NCI-H2227 (cell line): ENCODE measurements around the gene NAPB.

Experiments used
- DNase-seq: peaks from one replicate; lab custom pipeline; 2025; ENCODE audit not compliant: unreplicated experiment; lab: John Stamatoyannopoulos, UW

NAPB gene

DNA sequence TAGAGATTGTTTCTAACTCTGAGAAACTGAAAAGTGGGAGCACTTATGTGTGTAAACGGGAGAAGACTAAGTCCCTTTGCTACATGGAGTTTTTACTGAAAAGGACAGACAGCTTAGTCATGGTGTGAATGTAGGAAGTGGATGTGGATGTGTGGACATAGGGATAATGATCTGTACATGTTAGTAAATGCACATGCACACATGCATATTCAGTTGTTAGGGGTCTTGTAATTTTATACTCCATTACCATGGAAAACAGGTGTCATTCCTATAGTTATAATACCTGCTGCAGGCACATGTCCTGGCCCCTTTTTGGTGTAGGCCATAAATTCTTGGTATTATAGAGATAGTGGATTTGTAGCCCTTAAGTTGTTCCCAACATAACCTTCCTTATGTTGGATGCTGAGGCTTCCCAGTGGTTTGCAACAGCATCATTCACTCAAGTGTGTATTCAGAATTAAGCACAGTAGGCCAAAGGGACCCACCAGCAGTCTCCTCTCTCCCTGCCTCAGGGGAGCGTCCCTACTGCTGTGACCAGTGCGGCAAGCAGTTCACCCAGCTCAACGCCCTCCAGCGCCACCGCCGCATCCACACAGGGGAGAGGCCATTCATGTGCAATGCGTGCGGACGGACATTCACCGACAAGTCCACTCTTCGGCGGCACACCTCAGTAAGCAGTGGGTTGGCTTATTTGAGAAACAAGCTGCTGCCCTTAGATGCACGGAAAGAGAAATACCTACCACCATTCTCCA is 52.0 kb downstream of the NAPB start:
- no peak for DNase-seq

DNA sequence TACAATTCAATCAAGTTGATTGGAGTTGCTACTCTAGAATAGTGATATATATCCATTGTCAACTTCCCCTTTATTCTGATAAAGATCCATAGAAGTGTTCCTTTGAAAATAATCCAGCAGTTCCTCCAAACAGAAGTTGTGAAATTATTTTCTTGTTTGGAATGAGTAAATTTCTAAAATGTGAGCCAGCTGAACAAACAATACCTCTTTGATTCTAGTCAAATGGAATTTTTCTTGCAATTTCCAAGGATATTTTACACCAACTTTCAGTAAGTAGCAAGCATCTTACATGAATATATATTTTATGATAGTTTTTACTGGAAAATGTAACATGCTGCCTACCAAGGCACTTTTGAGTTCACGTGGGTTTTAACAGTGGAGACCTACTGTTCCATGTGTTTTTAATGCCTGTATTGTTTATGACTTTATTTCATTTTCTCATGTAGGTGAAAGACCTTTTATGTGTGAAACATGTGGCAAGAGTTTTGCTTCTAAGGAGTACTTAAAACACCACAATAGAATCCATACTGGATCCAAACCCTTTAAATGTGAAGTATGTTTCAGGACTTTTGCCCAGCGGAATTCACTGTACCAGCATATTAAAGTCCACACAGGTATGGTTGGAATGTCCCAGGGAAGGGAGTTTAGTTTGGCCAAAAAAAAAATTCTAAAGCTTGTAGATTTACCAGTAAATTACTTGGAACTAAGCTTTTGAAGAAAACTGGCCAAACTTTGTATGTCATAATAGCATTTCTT is 52.8 kb downstream of the NAPB start:
- DNase-seq, result no peak

DNA sequence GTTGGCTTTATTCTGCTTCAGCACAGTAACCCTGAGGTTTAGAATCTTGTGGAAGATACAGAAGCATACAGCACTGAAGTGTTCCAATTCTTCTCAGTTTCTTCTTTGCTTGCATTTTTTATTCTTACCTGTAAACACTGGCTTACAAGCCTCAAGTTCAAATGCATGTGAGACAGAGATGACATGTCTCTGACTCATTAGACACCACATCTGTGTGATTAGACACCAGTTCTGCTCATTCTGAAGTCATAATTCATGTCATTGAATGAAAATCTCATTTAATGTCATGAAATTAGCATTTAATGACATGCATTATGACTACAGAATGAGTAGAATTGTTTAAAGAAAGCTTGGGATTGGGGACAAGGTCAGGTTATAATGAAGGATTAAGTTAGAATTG is 53.5 kb downstream of the NAPB start:
- DNase-seq, result no peak

DNA sequence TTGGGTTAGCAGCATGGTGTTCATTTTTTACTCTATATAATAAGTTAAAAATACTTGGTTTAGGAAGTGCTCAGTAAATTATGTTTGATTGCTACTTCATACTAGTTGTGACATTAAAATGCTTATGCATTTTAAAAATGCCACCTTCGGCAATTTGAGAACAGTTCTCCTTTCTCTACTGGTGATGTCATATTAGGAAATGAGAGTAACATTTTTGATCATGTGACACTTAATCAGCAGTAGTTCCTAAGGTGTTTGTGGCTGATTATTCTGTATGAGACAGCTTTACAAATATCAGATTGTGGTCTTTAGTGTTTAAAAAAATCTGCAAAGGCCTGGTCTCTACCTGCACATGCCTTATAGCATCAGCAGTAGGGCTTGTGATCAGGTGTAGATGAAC is 54.9 kb downstream of the NAPB start:
- DNase-seq, result no peak

DNA sequence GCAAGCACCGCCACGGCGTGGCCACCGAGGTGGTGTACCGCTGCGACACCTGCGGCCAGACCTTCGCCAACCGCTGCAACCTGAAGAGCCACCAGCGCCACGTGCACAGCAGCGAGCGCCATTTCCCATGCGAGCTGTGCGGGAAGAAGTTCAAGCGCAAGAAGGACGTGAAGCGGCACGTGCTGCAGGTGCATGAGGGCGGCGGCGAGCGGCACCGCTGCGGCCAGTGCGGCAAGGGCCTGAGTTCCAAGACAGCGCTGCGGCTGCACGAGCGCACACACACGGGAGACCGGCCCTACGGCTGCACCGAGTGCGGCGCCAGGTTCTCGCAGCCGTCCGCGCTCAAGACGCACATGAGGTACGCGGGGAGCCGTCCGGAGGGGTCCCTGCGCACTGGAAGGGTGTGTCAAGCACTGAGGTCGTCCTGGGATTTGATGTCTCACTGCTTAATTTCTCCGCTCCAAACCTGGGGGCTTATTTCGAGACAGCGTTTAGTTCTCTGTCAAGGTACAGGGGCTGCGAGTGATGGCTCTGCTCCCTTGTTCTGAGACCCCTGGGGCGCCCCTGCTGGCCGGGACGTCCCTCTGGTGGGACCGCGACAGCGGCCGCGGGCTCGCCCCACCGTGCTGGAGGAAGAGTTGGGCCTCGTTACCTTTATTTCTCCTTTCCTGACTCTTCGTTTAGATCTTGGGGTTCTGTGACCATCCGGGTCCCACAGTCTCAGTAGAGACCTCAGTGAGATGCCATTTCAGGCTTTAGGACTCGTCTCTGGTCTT is 55.7 kb downstream of the NAPB start:
- DNase-seq, result no peak

DNA sequence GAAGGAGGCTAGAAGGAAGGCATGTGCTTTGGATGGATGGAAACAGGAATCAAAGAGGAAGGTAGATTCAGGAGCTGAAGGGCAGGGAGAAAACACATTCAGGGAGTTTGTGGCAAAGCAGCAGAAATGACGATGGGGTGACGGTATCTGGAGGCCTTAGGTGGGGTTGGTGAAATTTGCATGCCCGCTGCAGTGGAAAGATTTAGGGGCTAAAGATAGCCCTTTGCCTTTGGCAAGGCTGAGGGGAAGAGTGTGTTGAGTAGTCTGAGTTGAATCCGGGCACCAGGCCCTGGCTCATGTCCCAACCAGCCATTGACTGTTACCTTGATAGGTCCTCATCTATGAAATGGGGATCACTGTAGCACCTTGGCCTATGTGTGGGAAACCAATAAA is 58.0 kb downstream of the NAPB start:
- no peak for DNase-seq

DNA sequence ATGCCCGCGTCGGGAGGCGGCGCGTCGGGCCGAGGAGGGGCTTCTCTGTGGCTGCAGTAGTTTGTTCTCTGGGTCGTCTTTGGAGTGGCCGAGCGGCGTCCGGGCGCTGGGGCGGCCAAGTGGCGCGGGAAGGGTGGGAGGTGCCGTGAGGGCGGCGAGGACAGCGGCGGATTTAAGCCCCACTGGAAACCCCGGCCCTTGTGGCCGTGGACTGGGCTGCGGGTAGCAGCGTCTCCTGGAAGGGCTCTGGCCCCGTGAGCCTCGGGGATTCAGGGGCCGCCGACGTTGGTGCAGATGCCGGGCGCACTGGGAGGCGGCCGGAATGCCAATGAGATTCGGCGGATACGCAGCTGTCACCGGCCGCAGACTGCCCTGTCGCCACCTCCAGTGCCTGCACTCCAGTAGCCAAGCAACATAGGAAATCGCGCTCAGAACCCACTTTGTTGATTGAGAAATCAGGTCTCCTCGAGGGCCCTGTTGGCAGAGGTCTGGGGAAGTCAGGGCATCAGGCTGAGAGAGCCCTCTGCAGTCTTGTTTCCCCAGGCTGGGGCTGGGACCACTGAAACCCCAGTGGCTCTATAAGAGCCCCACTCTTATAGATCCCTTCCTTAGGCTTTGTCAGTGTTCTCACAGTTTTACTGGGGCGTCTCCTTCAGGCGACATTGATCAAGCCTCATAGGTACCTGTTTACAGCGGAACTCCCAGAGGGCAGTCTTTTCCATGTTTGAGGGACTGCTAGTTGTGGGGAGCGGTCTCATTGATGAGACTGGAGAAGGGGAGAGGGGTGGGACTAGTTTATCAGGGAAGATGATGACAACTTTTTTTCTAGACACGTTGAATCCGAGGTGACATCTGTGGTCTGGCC is 58.7 kb downstream of the NAPB start:
- no peak for DNase-seq

DNA sequence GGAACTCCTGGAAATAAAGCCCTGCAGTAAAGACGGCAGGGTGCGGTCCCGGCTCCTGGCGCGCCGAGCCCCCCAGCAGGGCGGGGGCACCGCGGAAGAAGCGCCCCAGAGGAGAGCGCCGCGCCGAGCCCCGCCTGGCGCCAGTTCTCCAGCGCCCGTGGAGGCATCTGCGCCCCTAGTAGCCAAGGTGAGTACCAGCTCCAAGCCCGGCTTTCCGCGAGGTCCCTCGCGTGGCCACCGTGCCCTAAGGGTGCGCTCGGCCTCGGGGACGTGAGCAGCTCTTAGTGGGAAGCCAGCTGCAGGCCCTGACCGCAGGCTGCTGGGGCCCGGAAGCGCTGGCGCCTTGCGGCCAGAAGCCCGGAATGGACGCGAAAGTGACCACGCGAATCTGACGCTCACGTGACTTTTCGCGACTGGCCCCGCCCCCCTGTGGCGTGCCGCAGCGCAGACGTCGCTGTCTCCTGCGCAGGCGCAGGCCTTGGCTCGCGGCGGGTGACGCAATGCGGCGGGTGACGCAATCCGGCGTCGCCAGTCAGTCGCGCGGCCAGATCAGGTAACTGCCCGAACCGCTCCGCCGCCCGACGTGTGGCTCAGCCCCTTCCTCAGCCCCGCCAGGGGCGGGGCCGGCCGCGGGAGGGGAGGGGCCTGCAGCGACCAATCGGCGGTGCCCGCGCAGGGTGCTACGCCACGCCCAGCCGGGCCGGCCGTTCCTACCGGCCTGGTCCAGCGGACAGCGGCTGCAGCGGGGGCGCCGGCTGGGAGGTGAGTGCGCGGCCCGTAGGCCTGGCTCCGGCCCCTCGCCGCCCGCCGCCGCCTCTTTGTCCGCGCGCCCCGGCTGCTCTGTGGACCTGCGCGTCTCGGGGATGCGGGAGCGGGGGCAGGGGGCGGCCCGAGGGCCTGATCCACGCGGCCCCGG is 59.6 kb downstream of the NAPB start, which contains the start of gene GZF1:
Gene GZF1, plus strand, starts transcription at position 707 of the 916 bp plus-strand sequence. CDS start 2,202 bp downstream, outside the sequence.
- peak; percentile 99 for DNase-seq

DNA sequence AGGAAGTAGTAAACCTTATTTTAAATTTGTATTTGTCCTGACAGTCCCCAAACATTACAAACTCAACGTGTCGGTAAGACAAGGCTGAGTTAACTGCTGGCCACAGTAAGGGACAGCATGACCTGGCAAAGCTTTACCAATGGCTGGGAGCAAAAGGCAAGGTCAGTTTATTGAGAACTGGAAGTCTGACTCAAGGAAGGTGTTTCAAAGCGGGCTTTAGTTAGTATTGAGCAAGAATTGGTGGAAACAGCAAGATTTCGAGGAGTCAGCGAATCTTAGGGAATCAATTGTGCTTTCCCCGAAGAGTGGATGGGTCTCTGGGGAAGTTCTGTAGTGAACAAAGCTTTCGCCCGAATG is 60.2 kb downstream of the NAPB start:
- DNase-seq, result peak; percentile 50

DNA sequence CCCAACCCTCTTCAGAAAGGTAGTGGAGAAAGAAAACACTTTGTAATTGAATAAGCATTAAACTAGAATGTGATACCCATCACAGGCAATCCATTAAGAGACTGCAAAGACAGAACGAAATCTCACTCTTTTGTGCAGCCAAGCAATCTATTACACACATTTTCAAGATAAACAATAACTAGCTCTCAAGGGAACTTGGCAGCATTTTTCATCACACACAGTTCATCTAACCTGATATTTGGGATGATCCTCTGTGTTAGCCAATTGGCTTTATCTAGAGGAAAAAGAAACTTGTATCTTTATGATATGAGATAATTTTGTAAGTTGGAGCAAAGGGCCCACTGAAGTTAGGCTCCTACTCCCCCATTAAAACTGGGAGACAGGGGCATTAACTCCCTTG is 60.8 kb downstream of the NAPB start:
- DNase-seq, result no peak

DNA sequence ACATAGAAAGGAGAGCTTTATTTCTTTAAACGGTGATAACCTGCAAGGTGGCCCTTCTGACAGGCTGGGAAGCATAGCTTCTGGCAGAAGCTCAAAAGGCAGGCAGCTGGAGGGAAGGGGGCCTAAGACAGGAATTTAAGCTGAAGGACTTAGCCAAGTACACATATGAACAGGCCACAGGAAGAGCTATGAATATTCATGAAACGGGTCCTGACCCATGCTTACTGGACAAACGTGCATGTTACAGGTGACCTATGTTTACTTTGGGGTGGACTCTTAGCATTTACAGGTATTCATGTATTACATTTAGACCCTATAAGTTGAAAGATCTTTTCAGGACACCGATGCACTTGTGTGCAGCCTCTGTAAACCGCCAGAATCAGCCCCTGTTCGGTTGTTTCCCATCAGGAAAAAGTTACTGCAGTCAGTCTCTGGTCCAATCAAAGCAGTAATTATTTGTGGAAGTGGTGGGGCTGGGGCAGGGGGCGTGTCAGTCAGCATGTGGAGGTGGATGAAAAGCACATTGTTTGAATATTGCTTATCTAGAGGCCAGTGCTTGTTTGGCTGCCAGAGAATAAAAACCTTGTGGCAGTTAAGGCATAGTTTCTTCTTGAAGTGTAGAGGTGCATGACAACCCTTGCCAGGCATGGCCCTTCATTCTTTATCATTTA is 62.2 kb downstream of the NAPB start:
- no peak for DNase-seq

DNA sequence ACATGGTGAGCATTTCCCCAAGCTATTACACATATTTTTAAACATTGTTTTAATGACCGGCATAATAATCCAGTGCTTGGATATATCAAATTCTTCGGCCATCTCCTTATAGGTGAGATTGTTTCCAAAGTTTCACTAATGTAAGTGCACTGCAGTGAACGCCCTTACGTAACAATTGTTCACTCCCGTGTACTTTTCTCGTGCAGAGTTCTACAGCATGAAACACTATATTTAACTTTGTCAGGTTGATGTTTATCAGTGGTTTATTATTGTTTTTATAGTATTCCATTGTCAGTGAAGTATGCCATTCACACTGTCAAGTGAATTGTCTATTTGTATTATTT is 62.8 kb downstream of the NAPB start:
- no peak for DNase-seq

DNA sequence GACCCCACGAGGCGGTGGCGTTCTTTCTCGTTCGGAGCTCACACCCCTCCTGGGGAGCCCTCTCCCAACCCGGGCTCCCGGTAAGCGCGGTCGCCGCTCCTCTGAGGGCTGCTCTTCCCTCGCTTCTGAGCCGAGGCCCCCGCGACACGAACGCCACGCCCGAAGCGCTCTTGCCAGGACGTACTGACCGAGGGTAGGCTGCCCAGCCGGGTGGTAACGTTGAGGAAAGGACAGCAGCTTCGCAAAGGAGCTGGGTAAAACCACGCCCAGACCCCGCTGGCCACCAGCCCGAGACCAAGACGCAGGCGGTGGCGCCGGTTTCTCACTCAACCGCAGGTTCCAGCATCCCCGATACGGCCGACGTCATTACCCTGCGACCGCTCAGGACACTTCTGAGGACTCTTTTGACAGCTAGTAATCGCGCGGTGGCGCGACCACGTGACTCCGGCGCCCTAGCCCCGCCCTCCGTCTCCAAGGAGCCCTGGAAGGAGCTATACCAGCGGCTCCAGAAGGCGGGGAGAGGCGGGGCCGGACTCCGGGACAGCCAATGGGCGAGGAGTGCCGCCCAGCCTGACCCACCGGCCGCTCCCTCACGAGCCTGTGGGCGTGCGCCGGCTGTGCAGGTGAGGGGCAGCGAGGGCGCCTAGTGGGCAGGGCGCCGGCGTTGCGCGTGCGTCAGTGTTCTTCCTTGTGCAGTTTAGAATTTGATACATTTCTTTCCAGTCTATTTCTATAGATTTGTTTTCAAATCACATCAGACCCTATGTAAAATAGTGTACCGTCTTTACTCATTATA is 63.3 kb downstream of the NAPB start:
- DNase-seq, result peak; percentile 100

DNA sequence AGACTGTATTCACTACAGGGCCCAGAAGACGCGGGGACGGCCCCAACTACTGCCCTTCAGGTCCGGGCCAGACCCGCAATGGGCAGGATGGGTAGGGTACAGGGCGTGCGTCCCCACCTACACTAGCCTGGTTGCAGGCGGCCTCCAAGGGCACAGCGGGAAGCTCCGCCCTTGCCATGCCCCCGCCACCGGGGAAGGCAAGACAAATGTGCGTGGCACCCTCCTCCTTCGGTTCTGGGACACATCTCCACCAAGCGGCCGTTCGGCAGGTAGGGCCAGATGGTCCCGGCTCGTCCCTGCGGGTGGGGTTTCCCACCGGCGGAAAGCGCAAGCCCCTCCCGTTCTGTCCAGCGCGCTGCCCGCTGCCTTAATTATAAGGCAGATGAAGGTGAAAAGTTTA is 65.1 kb downstream of the NAPB start:
- DNase-seq, result peak; percentile 38

DNA sequence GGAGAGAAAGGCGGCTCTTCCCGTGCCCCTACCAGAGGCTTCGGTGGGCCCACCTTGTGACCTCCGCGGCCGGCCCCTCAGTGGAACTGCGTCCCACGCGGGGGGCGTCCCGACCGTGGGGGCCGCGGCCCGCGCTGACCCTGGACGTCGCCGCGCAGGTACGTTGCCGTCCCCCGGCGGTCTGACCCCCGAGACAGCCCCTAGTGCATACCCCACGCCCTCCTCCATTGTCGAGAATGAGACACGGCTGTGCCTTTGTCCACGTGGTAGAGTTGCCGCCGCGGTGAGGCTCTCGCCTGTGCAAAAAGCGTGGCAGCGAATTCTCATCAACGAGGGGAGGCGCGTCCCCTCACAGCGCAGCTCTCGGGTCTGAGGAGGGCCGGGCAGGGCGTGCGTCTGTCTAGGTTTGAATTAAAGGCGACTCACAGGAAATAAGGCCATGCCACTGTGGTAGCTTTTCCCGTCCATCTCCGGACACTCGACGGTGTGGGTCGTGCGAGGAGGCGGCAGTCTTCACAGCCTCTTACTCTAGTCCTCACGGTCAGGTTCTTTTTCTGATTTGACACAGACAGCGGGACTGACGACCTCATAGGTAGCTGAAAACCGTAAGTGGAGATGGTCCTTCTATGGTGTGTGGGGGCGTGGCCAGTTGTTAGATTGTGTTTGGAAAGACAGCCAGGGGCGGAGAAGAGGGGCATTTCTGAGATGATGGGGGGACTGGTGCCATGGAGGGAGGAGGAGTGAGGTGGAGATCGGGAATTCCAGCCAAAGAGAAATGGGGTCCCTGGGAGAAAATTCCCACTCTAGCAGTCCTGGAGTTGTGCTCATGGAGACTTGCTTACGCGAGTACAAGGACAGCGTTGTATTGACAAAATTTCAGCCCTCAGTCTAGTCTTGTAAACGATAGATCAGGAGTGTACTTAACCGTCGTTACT is 70.1 kb downstream of the NAPB start:
- peak; percentile 65 for DNase-seq

DNA sequence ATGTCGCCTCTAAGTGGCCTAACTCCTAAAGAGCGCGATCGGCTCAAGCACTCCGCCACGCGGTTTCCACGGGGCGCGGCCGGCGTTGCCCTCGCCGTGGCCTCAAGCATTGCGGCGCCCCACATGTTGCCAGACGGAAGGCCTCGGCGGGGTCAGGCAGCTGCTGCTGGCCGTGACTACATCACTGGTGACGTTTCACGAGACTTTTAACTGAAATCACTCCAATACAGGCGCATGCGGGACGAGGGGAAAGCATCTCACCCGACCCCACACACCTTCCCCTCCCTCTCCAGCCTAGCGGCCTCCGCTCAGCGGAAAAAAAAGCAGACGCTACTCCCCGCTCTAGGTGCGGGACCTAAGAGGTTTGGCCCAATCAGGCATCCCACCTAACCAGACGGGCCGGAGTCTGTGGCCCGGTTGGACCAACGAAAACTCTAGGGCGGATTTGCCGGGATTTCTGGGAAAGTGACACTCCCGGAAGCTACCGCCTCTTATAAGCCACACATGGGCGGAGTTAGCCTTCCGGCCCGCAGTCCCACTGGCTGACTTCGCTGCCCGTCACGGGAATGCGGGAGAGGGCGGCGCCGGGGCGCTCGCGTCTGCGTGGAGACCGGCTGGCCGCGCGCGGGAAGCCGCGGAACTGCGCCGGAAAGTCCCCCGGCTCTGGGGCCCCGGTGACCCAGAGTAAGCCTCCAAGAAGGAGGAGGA is 70.9 kb downstream of the NAPB start, which contains the start of gene NXT1:
Gene NXT1, plus strand, starts transcription at position 596 of the 708 bp plus-strand sequence. CDS start 3,251 bp downstream, outside the sequence.
- peak; percentile 99 for DNase-seq
